A673 (cell line): ENCODE measurements around the gene ITPKB.

Experiments used
- EZH2 ChIP-seq: fragments of 200-600 bp; sonication (generic); IDR thresholded peaks from 2 replicates; pipeline ENCODE4 v1.6.1; 2017; ENCODE audit warnings: borderline replicate concordance, low read depth, mild to moderate bottlenecking, mixed read lengths, antibody characterized with exemption, low read length; ENCODE audit not compliant: poor library complexity, severe bottlenecking
- TF ChIP-seq, protein P1 (sequence below): fragments of 300-800, 200-600 bp; sonication (generic); conservative IDR thresholded peaks from 2 replicates; pipeline ENCODE4 v1.5.1; 2017; ENCODE audit warnings: low read depth, mild to moderate bottlenecking, antibody characterized with exemption, low read length, moderate library complexity, mixed read lengths

DNA sequence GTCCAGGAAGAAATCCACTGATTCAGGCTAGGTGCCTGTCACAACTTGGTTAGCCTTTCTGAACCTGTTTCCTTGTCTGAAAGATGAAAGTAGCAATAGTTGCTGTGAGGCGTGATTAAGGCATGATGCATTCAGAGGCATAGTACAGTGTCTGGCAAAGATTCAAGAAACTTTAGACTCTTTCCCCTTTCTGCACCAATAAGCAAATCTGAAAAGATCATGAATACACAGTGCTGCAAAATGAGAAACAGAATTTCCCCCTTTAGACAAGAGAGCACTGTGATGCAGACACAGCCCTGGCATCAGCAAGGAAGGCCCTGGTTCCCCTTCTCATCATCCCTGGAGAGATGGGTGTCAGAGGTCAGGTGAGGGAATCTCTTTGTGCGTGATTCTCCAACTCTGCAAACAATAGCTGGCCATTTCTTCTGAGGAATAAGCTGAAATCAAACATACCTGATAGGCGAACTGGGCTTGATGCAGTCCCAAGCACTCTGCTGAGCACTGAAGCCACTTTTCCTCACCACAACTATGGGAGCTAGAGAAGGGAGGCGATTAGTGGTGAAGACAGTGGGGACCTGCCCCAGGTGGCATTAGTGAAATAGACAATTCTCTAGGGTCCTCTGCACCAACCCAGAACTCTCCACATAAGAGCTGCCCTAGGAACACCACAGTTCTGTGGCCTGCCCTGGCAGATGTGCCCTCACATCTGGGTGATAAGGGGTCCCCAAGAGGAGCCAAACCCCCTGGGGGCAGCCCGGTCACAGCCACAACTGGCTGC, 41.7 kb downstream of the ITPKB start:
- TF ChIP-seq, protein P1, sequence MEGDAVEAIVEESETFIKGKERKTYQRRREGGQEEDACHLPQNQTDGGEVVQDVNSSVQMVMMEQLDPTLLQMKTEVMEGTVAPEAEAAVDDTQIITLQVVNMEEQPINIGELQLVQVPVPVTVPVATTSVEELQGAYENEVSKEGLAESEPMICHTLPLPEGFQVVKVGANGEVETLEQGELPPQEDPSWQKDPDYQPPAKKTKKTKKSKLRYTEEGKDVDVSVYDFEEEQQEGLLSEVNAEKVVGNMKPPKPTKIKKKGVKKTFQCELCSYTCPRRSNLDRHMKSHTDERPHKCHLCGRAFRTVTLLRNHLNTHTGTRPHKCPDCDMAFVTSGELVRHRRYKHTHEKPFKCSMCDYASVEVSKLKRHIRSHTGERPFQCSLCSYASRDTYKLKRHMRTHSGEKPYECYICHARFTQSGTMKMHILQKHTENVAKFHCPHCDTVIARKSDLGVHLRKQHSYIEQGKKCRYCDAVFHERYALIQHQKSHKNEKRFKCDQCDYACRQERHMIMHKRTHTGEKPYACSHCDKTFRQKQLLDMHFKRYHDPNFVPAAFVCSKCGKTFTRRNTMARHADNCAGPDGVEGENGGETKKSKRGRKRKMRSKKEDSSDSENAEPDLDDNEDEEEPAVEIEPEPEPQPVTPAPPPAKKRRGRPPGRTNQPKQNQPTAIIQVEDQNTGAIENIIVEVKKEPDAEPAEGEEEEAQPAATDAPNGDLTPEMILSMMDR: no peak
- TF ChIP-seq EZH2: no peak
